NB4 (cell line): Measurements from ENCODE around the gene THAP3.

Experiments
- DNase-seq: peaks from one replicate; pipeline ENCODE4 v3.0.0; 2010; ENCODE audit warnings: low read depth
- H3K4me3 ChIP-seq: one replicate; pipeline ENCODE4 v1.5.1; 2011; ENCODE audit warnings: mild to moderate bottlenecking, low read depth, low read length, moderate library complexity
- MYC ChIP-seq: IDR thresholded peaks from 2 replicates; pipeline ENCODE4 v1.6.1; 2011; ENCODE audit warnings: low read depth, low read length
- POLR2A ChIP-seq: IDR thresholded peaks from 2 replicates; pipeline ENCODE4 v1.6.1; 2011; ENCODE audit warnings: mild to moderate bottlenecking; ENCODE audit not compliant: insufficient read length; ENCODE audit errors: extremely low read depth
- TF ChIP-seq, protein P1 (sequence below): IDR thresholded peaks from 2 replicates; pipeline ENCODE4 v1.6.1; 2011; ENCODE audit warnings: low read depth, low read length
- TF ChIP-seq, protein P2 (sequence below): IDR thresholded peaks from one replicate; pipeline ENCODE4 v1.5.1; 2012; ENCODE audit warnings: low read depth, low read length

Gene THAP3

DNA sequence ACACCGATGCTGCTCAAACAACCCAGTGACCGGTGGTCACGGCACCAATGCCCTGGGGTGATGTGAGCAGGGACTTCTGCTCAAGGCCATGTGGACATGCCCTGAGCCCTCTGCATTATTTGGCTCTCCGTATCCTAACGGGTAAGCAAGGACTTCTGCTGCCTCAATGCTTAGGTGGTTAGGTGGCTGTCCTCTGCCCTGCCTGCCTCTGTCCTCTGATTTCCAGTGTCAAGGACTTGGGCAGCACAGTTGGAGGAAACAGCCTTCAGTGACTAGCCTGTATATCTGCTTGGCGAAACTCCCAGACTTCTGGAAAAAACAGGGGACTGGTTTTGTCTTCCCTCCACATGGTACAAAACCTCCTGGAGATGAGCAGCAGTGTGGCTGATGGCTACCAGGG is 42.5 kb downstream of the THAP3 start:
- DNase-seq, result no peak
- TF ChIP-seq, protein P1, sequence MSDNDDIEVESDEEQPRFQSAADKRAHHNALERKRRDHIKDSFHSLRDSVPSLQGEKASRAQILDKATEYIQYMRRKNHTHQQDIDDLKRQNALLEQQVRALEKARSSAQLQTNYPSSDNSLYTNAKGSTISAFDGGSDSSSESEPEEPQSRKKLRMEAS, result no peak
- TF ChIP-seq MYC, result no peak
- TF ChIP-seq, protein P2, sequence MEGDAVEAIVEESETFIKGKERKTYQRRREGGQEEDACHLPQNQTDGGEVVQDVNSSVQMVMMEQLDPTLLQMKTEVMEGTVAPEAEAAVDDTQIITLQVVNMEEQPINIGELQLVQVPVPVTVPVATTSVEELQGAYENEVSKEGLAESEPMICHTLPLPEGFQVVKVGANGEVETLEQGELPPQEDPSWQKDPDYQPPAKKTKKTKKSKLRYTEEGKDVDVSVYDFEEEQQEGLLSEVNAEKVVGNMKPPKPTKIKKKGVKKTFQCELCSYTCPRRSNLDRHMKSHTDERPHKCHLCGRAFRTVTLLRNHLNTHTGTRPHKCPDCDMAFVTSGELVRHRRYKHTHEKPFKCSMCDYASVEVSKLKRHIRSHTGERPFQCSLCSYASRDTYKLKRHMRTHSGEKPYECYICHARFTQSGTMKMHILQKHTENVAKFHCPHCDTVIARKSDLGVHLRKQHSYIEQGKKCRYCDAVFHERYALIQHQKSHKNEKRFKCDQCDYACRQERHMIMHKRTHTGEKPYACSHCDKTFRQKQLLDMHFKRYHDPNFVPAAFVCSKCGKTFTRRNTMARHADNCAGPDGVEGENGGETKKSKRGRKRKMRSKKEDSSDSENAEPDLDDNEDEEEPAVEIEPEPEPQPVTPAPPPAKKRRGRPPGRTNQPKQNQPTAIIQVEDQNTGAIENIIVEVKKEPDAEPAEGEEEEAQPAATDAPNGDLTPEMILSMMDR, result no peak
- no peak overlapping the region for H3K4me3 ChIP-seq

DNA sequence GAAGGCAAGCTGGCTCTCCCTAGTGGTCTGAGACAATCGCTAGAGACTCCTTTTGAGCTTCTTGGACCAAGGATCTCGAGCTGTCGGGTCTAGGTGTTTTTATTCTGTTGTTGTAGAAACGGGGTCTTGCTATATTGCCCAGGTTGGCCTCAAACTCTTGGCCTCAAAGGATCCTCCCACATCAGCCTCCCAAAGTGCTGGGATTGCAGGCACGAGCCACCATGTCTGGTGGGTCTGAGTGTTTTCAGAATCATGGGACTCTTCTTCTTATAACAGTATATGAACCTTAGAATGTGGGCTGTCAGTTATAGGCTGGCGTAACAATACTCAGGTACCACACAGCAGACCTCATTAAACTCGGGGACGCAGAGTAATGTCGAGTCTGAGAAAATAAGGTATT is 43.8 kb downstream of the THAP3 start:
- no peak for TF ChIP-seq POLR2A
- no peak for TF ChIP-seq MYC
- TF ChIP-seq, protein P1, result no peak
- TF ChIP-seq, protein P2, result no peak
- H3K4me3 ChIP-seq, result no peak overlapping the region
- no peak for DNase-seq

DNA sequence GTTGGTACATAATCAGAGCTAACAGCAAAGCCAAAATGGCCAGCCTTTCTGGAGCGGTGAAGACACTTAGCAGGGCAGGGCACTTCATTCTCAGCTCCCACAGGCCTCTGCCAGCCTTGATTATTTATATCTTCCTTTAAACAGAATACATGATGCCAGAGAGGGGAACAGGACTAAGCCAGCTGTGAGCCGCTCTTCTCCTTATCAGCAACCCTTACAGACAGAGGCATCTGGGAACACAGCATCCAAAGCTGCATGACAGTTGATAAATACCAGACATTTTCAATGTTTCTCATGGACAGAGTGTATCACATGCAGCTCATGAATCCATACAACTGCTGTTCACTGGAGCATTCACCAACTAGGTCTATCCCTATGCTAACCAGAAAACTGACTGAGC is 47.9 kb downstream of the THAP3 start:
- DNase-seq, result no peak
- no peak for TF ChIP-seq MYC
- TF ChIP-seq, protein P2, result no peak
- TF ChIP-seq, protein P1, result no peak
- TF ChIP-seq POLR2A, result no peak
- H3K4me3 ChIP-seq, result no peak overlapping the region

DNA sequence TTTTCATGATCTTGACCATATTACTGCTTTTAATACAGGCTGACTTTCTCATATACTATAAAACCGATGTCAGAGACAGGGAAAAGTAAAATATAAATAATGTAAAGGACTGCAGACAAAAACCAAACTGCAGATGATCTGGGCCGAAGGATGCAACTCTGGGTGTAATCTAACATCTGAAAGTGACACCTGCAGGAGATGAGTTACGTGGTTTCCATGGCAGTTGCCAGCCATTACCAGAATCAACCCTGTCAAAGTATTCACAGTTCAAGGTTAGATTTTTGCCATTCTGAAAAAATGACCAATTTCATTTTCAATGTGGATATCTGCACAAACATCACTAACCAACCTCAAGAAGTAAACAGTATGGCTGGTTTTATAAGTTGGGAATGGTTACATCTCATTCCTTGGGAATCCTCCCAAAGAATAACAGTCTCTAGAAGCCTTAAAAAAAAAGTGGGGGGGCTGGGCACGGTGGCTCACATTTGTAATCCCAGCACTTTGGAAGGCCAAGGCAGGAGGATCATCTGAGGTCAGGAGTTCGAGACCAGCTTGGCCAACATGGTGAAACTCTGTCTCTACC is 49.2 kb downstream of the THAP3 start:
- DNase-seq, result no peak
- TF ChIP-seq, protein P2, result no peak
- TF ChIP-seq, protein P1, result no peak

DNA sequence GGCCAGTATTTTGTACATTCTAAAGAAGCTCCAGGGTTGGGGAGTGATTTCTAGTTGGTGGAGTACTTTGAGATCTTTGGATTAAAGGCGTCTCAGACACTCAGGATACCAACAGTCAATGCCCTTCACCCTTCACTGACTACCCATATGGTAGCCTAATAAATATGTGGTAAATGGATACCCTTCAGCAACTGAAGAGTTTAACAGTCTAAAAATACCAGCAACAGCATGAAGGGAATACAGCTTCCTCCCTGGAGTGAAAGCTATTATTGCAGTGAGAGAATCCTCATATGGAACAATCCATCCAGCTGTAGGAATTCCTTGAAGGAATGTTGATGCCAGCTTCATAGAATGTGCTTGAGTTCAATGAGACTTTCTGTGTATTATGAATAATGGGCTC is 50.1 kb downstream of the THAP3 start:
- TF ChIP-seq, protein P1, result no peak
- TF ChIP-seq, protein P2, result no peak
- TF ChIP-seq MYC, result no peak
- H3K4me3 ChIP-seq, result no peak overlapping the region
- no peak for DNase-seq

More for the DNA sequence above, 49.2 kb downstream of the THAP3 start:
- no peak overlapping the region for H3K4me3 ChIP-seq

DNA sequence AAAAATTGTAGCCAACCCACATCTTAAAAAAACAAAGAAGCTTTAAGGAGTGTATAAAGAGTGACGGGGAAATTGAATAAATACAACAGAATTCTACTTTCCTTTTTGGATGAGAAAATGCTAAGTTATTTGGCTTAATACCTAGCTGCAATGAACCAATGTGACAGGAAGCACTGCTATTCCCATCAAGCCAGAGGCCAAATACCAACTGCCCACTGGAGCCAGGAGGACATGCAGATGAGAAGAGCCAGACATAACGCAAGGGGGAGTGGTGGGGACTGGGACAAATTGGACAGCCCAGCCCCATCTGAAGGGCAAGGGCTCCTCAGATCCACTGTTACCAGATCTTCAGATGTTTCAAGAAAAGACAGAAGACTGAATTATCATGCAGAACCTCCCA is 51.3 kb downstream of the THAP3 start:
- TF ChIP-seq POLR2A (no peak), MYC (no peak)
- TF ChIP-seq, protein P2, result no peak
- TF ChIP-seq, protein P1, result no peak
- H3K4me3 ChIP-seq, result no peak overlapping the region
- no peak for DNase-seq
